ENCODE measurements around the gene KLF6.

DNA sequence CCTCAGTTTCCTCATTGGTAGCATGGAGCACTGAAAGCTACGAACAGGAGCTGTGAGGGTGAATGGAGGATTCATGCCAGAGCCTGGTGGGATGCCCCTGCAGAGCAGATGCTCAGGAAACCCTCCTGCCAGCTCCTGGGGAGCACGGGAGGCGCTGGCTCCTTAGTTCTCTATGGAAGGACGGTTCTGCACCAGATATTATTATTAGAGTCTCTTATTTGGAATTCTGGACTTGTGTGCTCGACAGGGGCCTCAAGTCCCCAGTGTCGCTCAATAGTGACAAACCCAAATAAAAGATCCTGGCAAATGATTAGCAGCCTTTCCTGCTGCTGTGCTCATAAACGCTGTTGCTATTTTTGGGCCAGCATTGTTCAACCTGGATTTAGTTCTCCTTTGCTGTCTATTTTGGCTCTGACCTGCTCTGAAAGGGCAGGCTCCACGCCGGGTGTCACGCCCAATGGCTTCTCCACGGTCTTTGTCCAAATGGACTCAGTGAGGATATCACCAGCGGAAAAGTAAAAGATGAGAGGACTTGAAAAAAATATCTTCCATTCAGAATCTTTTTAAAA is 23.0 kb upstream of the KLF6 start:
- TF ChIP-seq CTCF (IDR thresholded peaks at IDR 0.05; ENCODE audit: extremely low read depth in 1 of 2, insufficient read depth in 1 of 2, low read depth in 1 of 2, low read length in 2 of 2) (no peak), EZH2 (IDR thresholded peaks at IDR 0.05; ENCODE audit: borderline replicate concordance, low read depth, low read length, severe bottlenecking) (no peak), GATA2 (IDR thresholded peaks at IDR 0.05; ENCODE audit: insufficient read depth, insufficient read length, low read depth, low read length) (no peak), FOS (IDR thresholded peaks at IDR 0.05; ENCODE audit: borderline replicate concordance, insufficient read depth, low read length) (no peak), POLR2AphosphoS5 (IDR thresholded peaks at IDR 0.05; ENCODE audit: insufficient read depth, low read depth, low read length) (no peak), POLR2A (IDR thresholded peaks at IDR 0.05; ENCODE audit: low read depth, low read length) (no peak), MYC (IDR thresholded peaks at IDR 0.05; ENCODE audit: low read depth, low read length) (no peak), JUN (IDR thresholded peaks at IDR 0.05; ENCODE audit: borderline replicate concordance, insufficient read depth, insufficient read length, low read depth) (no peak)

Measured in endothelial cell of umbilical vein (primary cell).